Brain microvascular endothelial cell (primary cell): ENCODE results near the gene ZNF581.

ENCODE experiments used
- DNase-seq: peaks from one replicate; pipeline ENCODE4 v3.0.0-alpha.2; 2020
- H3K27ac ChIP-seq: fragments of 250-450 bp; sonication (Bioruptor Pico); 2 replicates; pipeline ENCODE4 v1.5.1; 2020; ENCODE audit warnings: mild to moderate bottlenecking, moderate library complexity
- H3K27me3 ChIP-seq: fragments of 250-450 bp; sonication (Bioruptor Pico); replicated peaks from 2 replicates; pipeline ENCODE4 v1.5.1; 2020; ENCODE audit warnings: mild to moderate bottlenecking
- H3K36me3 ChIP-seq: fragments of 250-450 bp; sonication (Bioruptor Pico); replicated peaks from 2 replicates; pipeline ENCODE4 v1.5.1; 2020; ENCODE audit warnings: mild to moderate bottlenecking
- H3K4me3 ChIP-seq: 2 replicates; pipeline ENCODE4 v1.5.1; 2011; ENCODE audit warnings: low read depth, mild to moderate bottlenecking, control low read depth, low read length, moderate library complexity
- in situ Hi-C: cut with HindIII; loops from 2 replicates; pipeline ENCODE4 v1.10.0; 2017; ENCODE audit warnings: low sequenced_read_pairs, low pct_ligation_motif_present
- TF ChIP-seq, protein P1 (sequence below): IDR thresholded peaks from 2 replicates; pipeline ENCODE4 v1.5.1; 2011; ENCODE audit warnings: low read depth, mild to moderate bottlenecking, moderate library complexity, low read length, control low read depth, inconsistent platforms; ENCODE audit errors: missing control alignments

The ZNF581 gene

DNA sequence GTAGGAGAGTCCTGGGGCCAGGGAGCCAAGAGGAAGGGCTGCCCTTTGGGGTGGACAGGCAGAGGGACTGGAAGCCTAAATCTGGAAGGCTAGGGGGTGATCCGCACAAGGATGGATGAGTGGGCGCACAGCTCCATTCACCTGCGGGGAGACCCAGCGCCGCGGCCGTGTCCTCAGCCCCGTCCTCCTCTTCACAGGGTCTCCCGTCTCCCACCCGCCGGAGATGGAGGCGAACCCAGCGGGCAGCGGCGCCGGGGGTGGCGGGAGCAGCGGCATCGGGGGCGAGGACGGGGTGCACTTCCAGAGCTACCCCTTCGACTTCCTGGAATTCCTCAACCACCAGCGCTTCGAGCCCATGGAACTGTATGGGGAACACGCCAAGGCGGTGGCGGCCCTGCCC is 30.1 kb upstream of the ZNF581 start:
- TF ChIP-seq, protein P1, sequence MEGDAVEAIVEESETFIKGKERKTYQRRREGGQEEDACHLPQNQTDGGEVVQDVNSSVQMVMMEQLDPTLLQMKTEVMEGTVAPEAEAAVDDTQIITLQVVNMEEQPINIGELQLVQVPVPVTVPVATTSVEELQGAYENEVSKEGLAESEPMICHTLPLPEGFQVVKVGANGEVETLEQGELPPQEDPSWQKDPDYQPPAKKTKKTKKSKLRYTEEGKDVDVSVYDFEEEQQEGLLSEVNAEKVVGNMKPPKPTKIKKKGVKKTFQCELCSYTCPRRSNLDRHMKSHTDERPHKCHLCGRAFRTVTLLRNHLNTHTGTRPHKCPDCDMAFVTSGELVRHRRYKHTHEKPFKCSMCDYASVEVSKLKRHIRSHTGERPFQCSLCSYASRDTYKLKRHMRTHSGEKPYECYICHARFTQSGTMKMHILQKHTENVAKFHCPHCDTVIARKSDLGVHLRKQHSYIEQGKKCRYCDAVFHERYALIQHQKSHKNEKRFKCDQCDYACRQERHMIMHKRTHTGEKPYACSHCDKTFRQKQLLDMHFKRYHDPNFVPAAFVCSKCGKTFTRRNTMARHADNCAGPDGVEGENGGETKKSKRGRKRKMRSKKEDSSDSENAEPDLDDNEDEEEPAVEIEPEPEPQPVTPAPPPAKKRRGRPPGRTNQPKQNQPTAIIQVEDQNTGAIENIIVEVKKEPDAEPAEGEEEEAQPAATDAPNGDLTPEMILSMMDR: no peak
- no peaks in the 10 kb centered on the region for H3K27me3 ChIP-seq
- in situ Hi-C loops: loop anchor here (25.0 kb wide), 1 partner anchor 226 kb away; the partner anchor contains the start of genes RPL28, TMEM190 and TMEM238
- peaks cover 35% of the 10 kb centered on the region for H3K36me3 ChIP-seq
- H3K4me3 ChIP-seq: no peak overlapping the region
- H3K27ac ChIP-seq: no peak overlapping the region
- no peak for DNase-seq

DNA sequence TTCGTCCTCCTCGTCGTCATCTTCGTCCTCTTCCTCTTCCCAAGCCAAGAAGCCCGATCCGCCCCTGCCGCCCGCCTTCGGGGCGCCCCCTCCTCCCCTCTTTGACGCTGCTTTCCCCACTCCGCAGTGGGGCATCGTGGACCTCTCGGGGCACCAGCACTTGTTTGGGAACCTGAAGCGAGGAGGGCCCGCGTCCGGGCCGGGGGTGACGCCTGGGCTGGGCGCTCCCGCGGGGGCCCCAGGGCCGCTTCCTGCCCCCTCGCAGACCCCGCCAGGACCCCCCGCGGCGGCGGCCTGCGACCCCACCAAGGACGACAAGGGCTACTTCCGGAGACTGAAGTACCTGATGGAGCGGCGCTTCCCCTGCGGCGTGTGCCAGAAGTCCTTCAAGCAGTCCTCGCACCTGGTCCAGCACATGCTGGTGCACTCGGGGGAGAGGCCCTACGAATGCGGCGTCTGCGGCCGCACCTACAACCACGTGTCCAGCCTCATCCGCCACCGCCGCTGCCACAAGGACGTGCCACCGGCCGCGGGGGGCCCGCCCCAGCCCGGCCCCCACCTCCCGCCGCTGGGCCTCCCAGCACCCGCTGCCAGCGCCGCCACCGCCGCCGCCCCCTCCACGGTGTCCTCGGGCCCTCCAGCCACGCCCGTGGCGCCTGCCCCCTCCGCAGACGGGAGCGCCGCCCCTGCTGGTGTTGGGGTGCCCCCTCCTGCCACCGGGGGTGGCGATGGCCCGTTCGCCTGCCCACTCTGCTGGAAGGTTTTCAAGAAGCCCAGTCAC is 29.3 kb upstream of the ZNF581 start:
- peaks cover 35% of the 10 kb centered on the region for H3K36me3 ChIP-seq
- H3K4me3 ChIP-seq: no peak overlapping the region
- H3K27ac ChIP-seq: no peak overlapping the region
- TF ChIP-seq, protein P1: no peak
- DNase-seq: no peak
- in situ Hi-C loops: loop anchor here (25.0 kb wide), 1 partner anchor 227 kb away; the partner anchor contains the start of genes RPL28, TMEM190 and TMEM238
- no peaks in the 10 kb centered on the region for H3K27me3 ChIP-seq

DNA sequence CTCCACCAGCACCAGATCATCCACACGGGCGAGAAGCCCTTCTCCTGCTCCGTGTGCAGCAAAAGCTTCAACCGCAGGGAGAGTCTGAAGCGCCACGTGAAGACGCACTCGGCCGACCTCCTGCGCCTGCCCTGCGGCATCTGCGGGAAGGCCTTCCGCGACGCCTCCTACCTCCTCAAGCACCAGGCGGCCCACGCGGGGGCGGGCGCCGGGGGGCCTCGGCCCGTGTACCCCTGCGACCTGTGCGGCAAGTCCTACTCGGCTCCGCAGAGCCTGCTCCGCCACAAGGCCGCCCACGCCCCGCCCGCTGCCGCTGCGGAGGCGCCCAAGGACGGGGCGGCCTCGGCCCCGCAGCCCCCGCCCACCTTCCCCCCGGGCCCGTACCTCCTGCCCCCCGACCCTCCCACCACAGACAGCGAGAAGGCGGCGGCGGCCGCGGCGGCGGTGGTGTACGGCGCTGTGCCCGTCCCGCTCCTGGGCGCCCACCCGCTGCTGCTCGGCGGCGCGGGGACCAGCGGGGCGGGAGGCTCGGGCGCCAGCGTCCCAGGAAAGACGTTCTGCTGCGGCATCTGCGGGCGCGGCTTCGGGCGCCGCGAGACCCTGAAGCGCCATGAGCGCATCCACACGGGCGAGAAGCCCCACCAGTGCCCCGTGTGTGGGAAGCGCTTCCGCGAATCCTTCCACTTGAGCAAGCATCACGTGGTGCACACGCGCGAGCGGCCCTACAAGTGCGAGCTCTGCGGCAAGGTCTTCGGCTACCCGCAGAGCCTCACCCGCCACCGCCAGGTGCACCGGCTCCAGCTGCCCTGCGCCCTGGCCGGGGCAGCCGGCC is 28.5 kb upstream of the ZNF581 start:
- H3K4me3 ChIP-seq: no peak overlapping the region
- no peaks in the 10 kb centered on the region for H3K27me3 ChIP-seq
- DNase-seq: no peak
- TF ChIP-seq, protein P1: no peak
- H3K36me3 ChIP-seq: peaks cover 30% of the 10 kb centered on the region
- in situ Hi-C loops: loop anchor here (25.0 kb wide), 1 partner anchor 228 kb away; the partner anchor contains the start of genes RPL28, TMEM190 and TMEM238
- H3K27ac ChIP-seq: no peak overlapping the region

DNA sequence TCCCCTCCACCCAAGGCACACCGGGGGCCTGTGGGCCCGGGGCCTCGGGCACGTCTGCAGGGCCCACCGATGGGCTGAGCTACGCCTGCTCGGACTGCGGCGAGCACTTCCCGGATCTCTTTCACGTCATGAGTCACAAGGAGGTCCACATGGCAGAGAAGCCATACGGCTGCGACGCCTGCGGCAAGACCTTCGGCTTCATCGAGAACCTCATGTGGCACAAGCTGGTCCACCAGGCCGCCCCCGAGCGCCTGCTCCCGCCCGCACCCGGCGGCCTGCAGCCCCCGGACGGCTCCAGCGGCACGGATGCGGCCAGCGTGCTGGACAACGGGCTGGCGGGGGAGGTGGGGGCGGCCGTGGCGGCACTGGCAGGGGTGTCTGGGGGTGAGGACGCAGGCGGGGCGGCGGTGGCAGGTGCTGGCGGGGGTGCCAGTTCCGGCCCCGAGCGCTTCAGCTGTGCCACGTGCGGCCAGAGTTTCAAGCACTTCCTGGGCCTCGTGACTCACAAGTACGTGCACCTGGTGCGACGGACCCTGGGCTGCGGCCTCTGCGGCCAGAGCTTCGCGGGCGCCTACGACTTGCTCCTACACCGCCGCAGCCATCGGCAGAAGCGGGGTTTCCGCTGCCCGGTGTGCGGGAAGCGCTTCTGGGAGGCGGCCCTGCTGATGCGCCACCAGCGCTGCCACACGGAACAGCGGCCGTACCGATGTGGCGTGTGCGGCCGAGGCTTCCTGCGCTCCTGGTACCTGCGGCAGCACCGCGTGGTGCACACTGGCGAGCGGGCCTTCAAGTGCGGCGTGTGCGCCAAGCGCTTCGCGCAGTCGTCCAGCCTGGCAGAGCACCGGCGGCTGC is 27.7 kb upstream of the ZNF581 start:
- TF ChIP-seq, protein P1: no peak
- in situ Hi-C loops: loop anchor here (25.0 kb wide), 1 partner anchor 228 kb away; the partner anchor contains the start of genes RPL28, TMEM190 and TMEM238
- H3K27ac ChIP-seq: no peak overlapping the region
- no peak overlapping the region for H3K4me3 ChIP-seq
- H3K36me3 ChIP-seq: peaks cover 30% of the 10 kb centered on the region
- no peaks in the 10 kb centered on the region for H3K27me3 ChIP-seq
- no peak for DNase-seq

- DNase-seq: no peak
- Histone ChIP-seq H3K36me3 (peaks cover 35% of the 10 kb centered on the region), H3K4me3 (no peak overlapping the region), H3K27me3 (no peaks in the 10 kb centered on the region), H3K27ac (no peak overlapping the region)
- in situ Hi-C loops: loop anchor here (25.0 kb wide), 1 partner anchor 229 kb away; the partner anchor contains the start of genes RPL28, TMEM190 and TMEM238
- TF ChIP-seq, protein P1: no peak
These were observed 27.0 kb upstream of the ZNF581 start for GRCh38 chr19:55616395-55616875.
